GM12873 (cell line): Measurements from ENCODE around the gene PROC.

Experiments used
- CTCF ChIP-seq: IDR thresholded peaks from 2 replicates; pipeline ENCODE4 v1.5.1; 2012; ENCODE audit warnings: low read depth, mild to moderate bottlenecking, moderate library complexity, low read length, control low read depth; ENCODE audit not compliant: insufficient read depth; ENCODE audit errors: missing control alignments

PROC gene

DNA sequence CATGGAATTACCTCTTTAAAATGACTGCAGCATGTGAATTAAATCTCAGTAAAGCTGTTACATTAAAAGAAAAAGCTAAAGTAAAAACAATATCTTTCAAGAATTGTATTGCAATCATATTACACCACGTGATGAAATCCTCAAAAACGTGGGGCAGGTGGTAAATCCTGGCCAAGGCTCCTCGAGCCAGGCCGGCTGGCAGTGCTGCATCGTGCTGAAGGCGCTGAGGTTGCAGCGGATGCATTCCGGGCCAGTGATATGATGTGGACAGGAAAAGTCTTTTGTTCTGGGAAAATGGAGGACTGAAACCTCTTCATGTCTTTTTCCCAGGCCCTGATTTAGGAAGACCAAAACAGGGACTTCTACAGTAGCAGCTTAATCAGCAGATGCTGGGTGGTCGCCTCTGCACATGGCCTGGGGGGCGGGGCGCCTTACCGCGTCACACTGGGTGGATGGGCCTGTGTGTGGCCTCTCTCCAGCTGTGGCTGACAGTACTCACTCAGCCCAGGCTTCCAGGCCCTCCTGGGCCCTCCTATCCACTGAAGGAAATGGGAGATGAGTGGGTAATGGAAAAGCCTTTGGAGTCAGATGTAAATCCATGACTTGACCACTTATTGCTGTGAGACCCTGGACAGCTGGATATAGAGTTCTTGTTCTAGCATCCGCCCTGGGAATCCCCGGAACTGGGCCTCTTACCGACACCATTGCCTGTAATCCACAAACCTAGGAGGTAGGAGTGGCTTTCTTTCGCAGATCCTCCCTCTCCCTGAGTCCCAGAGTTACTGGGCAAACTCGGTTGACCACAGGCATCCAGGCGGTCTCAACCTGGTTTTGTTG lies 45.1 kb downstream of the PROC start:
- no peak for TF ChIP-seq CTCF

- TF ChIP-seq CTCF: no peak
Observed at GRCh38 chr2:127464470-127465257, 46.4 kb downstream of the PROC start.

- no peak for TF ChIP-seq CTCF
Observed at GRCh38 chr2:127465258-127465657, 47.0 kb downstream of the PROC start.

DNA sequence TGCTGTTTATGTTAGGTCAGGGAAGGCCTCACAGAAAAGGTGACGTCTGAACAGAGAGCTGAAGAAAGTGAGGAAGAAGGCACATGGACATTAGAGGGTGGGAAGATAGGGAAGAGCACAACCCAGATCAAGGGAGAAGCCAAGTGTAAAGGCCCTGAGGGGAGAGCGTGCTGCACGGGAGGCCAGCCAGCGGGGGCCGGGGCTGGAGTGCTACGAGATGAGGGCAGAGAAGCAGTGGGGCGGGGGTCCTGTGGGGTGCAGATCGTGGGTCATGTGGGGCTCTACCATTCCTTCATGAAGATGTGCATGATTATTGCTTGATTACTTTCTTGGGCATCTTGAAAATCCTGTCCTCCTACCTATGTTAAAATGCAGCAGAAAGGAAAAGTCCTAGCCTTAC lies 50.8 kb downstream of the PROC start:
- TF ChIP-seq CTCF: no peak

DNA sequence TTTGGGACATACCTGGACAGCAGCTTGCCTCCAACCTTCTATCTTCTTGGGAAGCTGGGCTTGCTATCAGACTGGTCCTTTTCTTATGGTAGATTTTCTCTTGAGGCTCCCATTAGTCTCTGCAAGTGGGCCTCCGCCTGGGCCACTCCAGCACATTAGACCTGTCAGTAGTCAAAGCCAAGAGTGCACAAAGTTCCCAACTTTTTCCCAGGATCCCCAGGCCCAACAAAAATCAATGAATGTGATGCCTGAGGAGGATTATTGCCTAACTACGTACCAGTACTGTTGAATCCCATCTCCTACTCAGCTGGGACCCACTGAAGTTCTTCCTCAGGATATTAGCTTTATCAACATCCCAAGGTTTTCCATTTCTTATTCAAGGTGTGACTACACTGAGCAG lies 51.7 kb downstream of the PROC start:
- no peak for TF ChIP-seq CTCF

DNA sequence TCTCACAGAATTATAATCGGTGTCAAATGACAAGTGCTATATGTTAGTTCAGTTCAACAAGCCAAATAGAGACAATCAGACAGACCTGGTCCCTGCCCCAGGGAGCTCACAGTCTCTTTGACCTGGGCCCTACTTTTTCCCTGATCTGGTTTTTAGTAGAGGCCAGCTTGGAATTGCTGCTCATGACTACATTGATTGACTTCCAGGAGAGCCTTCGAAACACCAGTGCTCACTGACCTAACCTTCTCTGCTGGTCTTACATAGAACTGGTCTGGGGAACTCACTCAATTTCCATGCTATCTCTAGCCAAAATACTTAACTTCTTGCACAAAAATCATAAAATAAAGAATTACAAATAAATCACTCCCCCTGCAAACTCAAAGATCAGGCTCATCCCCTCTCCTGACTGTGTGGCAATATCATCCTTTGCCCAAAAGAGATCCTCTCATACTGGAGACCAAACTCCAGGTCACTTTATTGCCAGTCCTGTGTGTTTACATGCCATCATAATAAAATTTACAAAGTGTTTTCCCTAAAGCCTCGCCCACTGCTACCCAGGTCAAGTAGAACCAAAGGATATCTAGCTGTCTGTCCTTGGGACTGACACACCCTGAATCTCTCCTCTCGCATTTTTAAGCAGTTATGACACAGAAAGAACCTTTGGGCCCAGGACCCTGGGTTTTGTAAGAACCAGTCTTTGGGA lies 53.2 kb downstream of the PROC start:
- TF ChIP-seq CTCF: no peak

- no peak for TF ChIP-seq CTCF
Observed at GRCh38 chr2:127472268-127472667, 54.0 kb downstream of the PROC start.
